H1 (cell line): ENCODE measurements around the gene ARMC9. TPM values are rescaled to one million over a fixed set of nuclear protein-coding genes. Genes with fewer than 3 reads are reported as not detected.
A peak's percentile ranks its signal among the peaks of the same experiment; 100 is the strongest.

Source experiments
- CTCF ChIA-PET: fragments of 300-600 bp; sonication (Branson Sonifier 250); formaldehyde crosslinking; loops from one replicate; lab custom pipeline; 2021; ENCODE audit not compliant: partially characterized antibody; lab: Charles Lee
- POLR2A ChIA-PET: fragments of 300-600 bp; sonication (Branson Sonifier 250); formaldehyde crosslinking; loops from one replicate; lab custom pipeline; 2021; ENCODE audit warnings: inconsistent platforms; ENCODE audit not compliant: partially characterized antibody; lab: Charles Lee
- DNase-seq, 2 experiments: peaks; one replicate each; pipeline versions ENCODE4 v3.0.0 to v3.0.0-alpha.2; 2010 to 2022; ENCODE audit warnings: low spot score in 2 of 2, low read depth in 1 of 2, mixed read lengths in 1 of 2
- FAIRE-seq: peaks from 2 replicates; lab custom pipeline; 2011; peaks lifted over from hg19 to GRCh38; lab: Jason Lieb, UNC
- H2AFZ ChIP-seq: 2 replicates; pipeline ENCODE4 v1.8.1; 2012; ENCODE audit warnings: low read length, inconsistent platforms
- H2AK5ac ChIP-seq: 2 replicates; pipeline ENCODE4 v1.6.1; 2013; ENCODE audit warnings: low read depth, low read length
- H2BK120ac ChIP-seq: replicated peaks from 2 replicates; pipeline ENCODE3; 2013; ENCODE audit warnings: low read depth, low read length, inconsistent platforms
- H2BK12ac ChIP-seq: 2 replicates; pipeline ENCODE4 v1.6.1; 2013; ENCODE audit warnings: low read depth, low read length
- H2BK15ac ChIP-seq: 2 replicates; pipeline ENCODE4 v1.6.1; 2013; ENCODE audit warnings: low read length
- H2BK20ac ChIP-seq: 2 replicates; pipeline ENCODE4 v1.6.1; 2013; ENCODE audit warnings: low read length
- H2BK5ac ChIP-seq: 2 replicates; pipeline ENCODE4 v1.6.1; 2013; ENCODE audit warnings: low read depth, low read length
- H3K14ac ChIP-seq: 2 replicates; pipeline ENCODE4 v1.6.1; 2013; ENCODE audit warnings: inconsistent platforms; ENCODE audit not compliant: insufficient read length
- H3K18ac ChIP-seq: 2 replicates; pipeline ENCODE4 v1.6.1; 2013; ENCODE audit warnings: low read length; ENCODE audit errors: extremely low read depth
- H3K23ac ChIP-seq: 2 replicates; pipeline ENCODE4 v1.6.1; 2013; ENCODE audit warnings: inconsistent platforms; ENCODE audit not compliant: insufficient read length
- H3K23me2 ChIP-seq: 2 replicates; pipeline ENCODE4 v1.6.1; 2013; ENCODE audit warnings: low read depth, low read length
- H3K27ac ChIP-seq: 2 replicates; pipeline ENCODE4 v1.6.1; 2011; ENCODE audit warnings: low read depth, low read length, inconsistent platforms
- H3K27me3 ChIP-seq, 4 experiments: replicated peaks in 1 of 4; 1 replicate in 1 of 4; 2 replicates in 3 of 4; pipeline versions ENCODE4 v1.6.1 to v1.8.1; 2011 to 2013; ENCODE audit warnings: low read length in 3 of 4, mild to moderate bottlenecking in 3 of 4, inconsistent platforms in 2 of 4, mixed read lengths in 2 of 4, moderate library complexity in 1 of 4; ENCODE audit not compliant: control insufficient read depth in 3 of 4, insufficient read depth in 3 of 4; ENCODE audit errors: extremely low read depth in 1 of 4
- H3K36me3 ChIP-seq, 4 experiments: 2 replicates each; pipeline versions ENCODE4 v1.6.1 to v1.8.1; 2011 to 2013; ENCODE audit warnings: mild to moderate bottlenecking in 4 of 4, low read length in 3 of 4, moderate library complexity in 2 of 4, control low read depth in 1 of 4, inconsistent platforms in 1 of 4; ENCODE audit not compliant: insufficient read depth in 4 of 4, control insufficient read depth in 2 of 4
- H3K4ac ChIP-seq: replicated peaks from 2 replicates; pipeline ENCODE3; 2013; ENCODE audit warnings: low read length, low read depth, mixed read lengths, inconsistent platforms; ENCODE audit not compliant: insufficient read length
- H3K4me1 ChIP-seq, 4 experiments: replicated peaks in 1 of 4; 1 replicate in 1 of 4; 2 replicates in 3 of 4; pipeline versions ENCODE4 v1.6.1 to v1.8.1; 2011 to 2013; ENCODE audit warnings: low read length in 3 of 4, inconsistent platforms in 2 of 4, mixed read lengths in 1 of 4; ENCODE audit not compliant: insufficient read depth in 4 of 4, control insufficient read depth in 3 of 4
- H3K4me2 ChIP-seq, 2 experiments: 2 replicates each; pipeline versions ENCODE4 v1.6.1 to v1.8.1; 2011 to 2013; ENCODE audit warnings: low read depth in 2 of 2, low read length in 2 of 2, control low read depth in 1 of 2, inconsistent platforms in 1 of 2, mild to moderate bottlenecking in 1 of 2; ENCODE audit not compliant: insufficient read depth in 1 of 2
- H3K4me3 ChIP-seq, 4 experiments: fragments of 200-600, 300-600 bp in 1 of 4; sonication (generic), shearing (Covaris generic), sonication (Bioruptor Twin) in 1 of 4; 2 replicates each; pipeline versions ENCODE4 v1.5.1 to v1.8.1; 2011 to 2016; ENCODE audit warnings: low read length in 4 of 4, low read depth in 3 of 4, control low read depth in 2 of 4, inconsistent platforms in 2 of 4, mild to moderate bottlenecking in 2 of 4, mixed read lengths in 1 of 4, moderate library complexity in 1 of 4; ENCODE audit not compliant: insufficient read depth in 2 of 4; ENCODE audit errors: extremely low read depth in 1 of 4
- H3K56ac ChIP-seq: replicated peaks from 2 replicates; pipeline ENCODE3; 2013; ENCODE audit warnings: low read depth, mild to moderate bottlenecking, mixed read lengths, low read length, inconsistent platforms; ENCODE audit not compliant: insufficient read length
- H3K79me1 ChIP-seq: 2 replicates; pipeline ENCODE4 v1.6.1; 2013; ENCODE audit warnings: low read depth, low read length, control low read depth
- H3K79me2 ChIP-seq, 2 experiments: 2 replicates each; pipeline versions ENCODE4 v1.6.1 to v1.8.1; 2012 to 2013; ENCODE audit warnings: low read length in 2 of 2, mild to moderate bottlenecking in 2 of 2, inconsistent platforms in 1 of 2; ENCODE audit not compliant: insufficient read depth in 2 of 2, control insufficient read depth in 1 of 2
- H3K9ac ChIP-seq, 4 experiments: replicated peaks in 1 of 4; 1 replicate in 1 of 4; 2 replicates in 3 of 4; pipeline versions ENCODE4 v1.6.1 to v1.8.1; 2011 to 2013; ENCODE audit warnings: low read depth in 3 of 4, low read length in 3 of 4, control low read depth in 2 of 4, mild to moderate bottlenecking in 2 of 4, moderate library complexity in 2 of 4, inconsistent platforms in 1 of 4; ENCODE audit errors: extremely low read depth in 1 of 4
- H3K9me3 ChIP-seq, 2 experiments: 2 replicates each; pipeline versions ENCODE4 v1.6.1 to v1.8.1; 2012 to 2013; ENCODE audit warnings: mild to moderate bottlenecking in 2 of 2, moderate library complexity in 2 of 2, control low read depth in 1 of 2, inconsistent platforms in 1 of 2, low read depth in 1 of 2, low read length in 1 of 2, mixed read lengths in 1 of 2; ENCODE audit not compliant: insufficient read depth in 2 of 2
- H4K20me1 ChIP-seq, 2 experiments: replicated peaks in 1 of 2; 2 replicates each; pipeline versions ENCODE3 to v1.8.1; 2011 to 2013; ENCODE audit warnings: inconsistent platforms in 2 of 2, low read length in 2 of 2, mild to moderate bottlenecking in 1 of 2; ENCODE audit not compliant: insufficient read depth in 2 of 2, control insufficient read depth in 1 of 2
- H4K5ac ChIP-seq: 2 replicates; pipeline ENCODE4 v1.6.1; 2013; ENCODE audit warnings: low read length, low read depth, mixed read lengths, inconsistent platforms; ENCODE audit not compliant: insufficient read length
- H4K8ac ChIP-seq: 2 replicates; pipeline ENCODE4 v1.8.0; 2013; ENCODE audit warnings: mild to moderate bottlenecking, moderate library complexity, low read length, inconsistent platforms; ENCODE audit not compliant: insufficient read depth; ENCODE audit errors: extremely low read depth
- H4K91ac ChIP-seq: replicated peaks from 2 replicates; pipeline ENCODE3; 2013; ENCODE audit warnings: low read length, mixed read lengths, inconsistent platforms; ENCODE audit not compliant: insufficient read length
- BACH1 ChIP-seq: IDR thresholded peaks from 2 replicates; pipeline ENCODE4 v1.6.1; 2012; ENCODE audit warnings: low read length, improper control_type of control experiment
- BCL11A ChIP-seq, 2 experiments: IDR thresholded peaks; one replicate each; pipeline ENCODE4 v1.6.1; 2011; ENCODE audit warnings: low read depth in 2 of 2, low read length in 2 of 2, mild to moderate bottlenecking in 2 of 2
- POLR2AphosphoS5 ChIP-seq: IDR thresholded peaks from 2 replicates; pipeline ENCODE4 v1.6.1; 2011; ENCODE audit warnings: low read depth, low read length
- RFX5 ChIP-seq: IDR thresholded peaks from 2 replicates; pipeline ENCODE4 v1.6.1; 2011; ENCODE audit warnings: low read depth, low read length, improper control_type of control experiment, borderline replicate concordance
- SP2 ChIP-seq: IDR thresholded peaks from 2 replicates; pipeline ENCODE4 v1.6.1; 2012; ENCODE audit warnings: mild to moderate bottlenecking, low read length, inconsistent platforms
- WGBS, 2 experiments: shearing (Covaris generic) in 1 of 2; methylation state at CpG; one replicate each; pipeline versions ENCODE4 v1.1.6 to v1.1.7; 2013 to 2015; ENCODE audit warnings: low lambda C conversion rate in 2 of 2, mixed read lengths in 2 of 2, inconsistent platforms in 1 of 2, low coverage in 1 of 2, missing lambda C conversion rate in 1 of 2; ENCODE audit not compliant: insufficient replicate concordance in 2 of 2, insufficient coverage in 1 of 2, insufficient read length in 1 of 2; ENCODE audit errors: extremely low coverage in 1 of 2, missing lambda C conversion rate in 1 of 2; 5-methylcytosine and 5-hydroxymethylcytosine counted together
- polyA plus RNA-seq, 7 experiments: library from polyadenylated mRNA; depleted of rRNA in 3 of 7; stranded (reverse) in 5 of 7; unstranded in 2 of 7; fragments of >200 nt in 5 of 7; fragments of 200-250 nt in 2 of 7; gene quantifications; 1 replicate in 5 of 7; 2 replicates in 1 of 7; 4 replicates in 1 of 7; pipeline versions ENCODE4 v1.2.1 to v1.2.3, GENCODE V29; 2011 to 2013; ENCODE audit warnings: missing spikeins in 2 of 7, mixed read lengths in 2 of 7
- total RNA-seq: library from RNA; stranded (reverse); fragmentation: NEBNext Ultra II Directional; extraction: Animal tissue kit (Norgen Biotek cat#: 25700); gene quantifications from 2 replicates; pipeline ENCODE4 v1.2.1, GENCODE V29; 2021
- TF ChIP-seq, protein P1 (sequence below): IDR thresholded peaks from 2 replicates; pipeline ENCODE4 v1.6.1; 2011; ENCODE audit warnings: low read length, improper control_type of control experiment
- TF ChIP-seq, protein P2 (sequence below): IDR thresholded peaks from 2 replicates; pipeline ENCODE4 v1.6.1; 2012; ENCODE audit warnings: inconsistent platforms

Gene ARMC9
- total and polyA plus RNA-seq, 2 of the 8 experiments (the other 6 are each of a cell fraction or from before 2014, with no cell fraction given): 23.2 to 36.1 TPM

DNA sequence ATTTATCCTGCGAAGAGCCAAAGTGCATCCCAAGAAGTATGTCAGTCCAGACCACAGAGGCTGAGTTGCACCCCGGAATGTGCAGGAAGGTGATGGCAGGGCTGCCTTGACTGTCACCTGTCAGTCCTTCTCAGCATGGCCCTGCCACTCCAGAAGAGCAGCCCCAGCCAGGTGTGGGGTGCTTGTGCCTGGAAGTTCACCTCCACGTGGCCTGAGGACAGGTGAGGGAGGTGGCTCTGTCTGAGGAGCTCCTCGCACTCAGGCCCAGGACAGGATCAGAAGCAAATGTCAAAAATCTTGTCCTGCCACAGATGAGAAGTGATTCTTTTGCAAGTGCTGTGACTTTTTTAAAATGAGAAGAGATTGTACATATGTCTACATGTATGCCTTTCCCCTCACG, 165.6 kb downstream of the ARMC9 start:
- WGBS, 2 experiments: 83% methylated on average over 5 of the region's 5 CpGs; no CpG with 5 or more reads in 1 of the 2 experiments
- FAIRE-seq: no peak

More for the DNA sequence above, 165.6 kb downstream of the ARMC9 start:
- Histone ChIP-seq H3K18ac (no peak overlapping the region), H3K27ac (no peak overlapping the region), H2BK120ac (peak overlapping the region; percentile 47), H4K5ac (no peak overlapping the region)
- no peak for TF ChIP-seq SP2
- TF ChIP-seq, protein P1, sequence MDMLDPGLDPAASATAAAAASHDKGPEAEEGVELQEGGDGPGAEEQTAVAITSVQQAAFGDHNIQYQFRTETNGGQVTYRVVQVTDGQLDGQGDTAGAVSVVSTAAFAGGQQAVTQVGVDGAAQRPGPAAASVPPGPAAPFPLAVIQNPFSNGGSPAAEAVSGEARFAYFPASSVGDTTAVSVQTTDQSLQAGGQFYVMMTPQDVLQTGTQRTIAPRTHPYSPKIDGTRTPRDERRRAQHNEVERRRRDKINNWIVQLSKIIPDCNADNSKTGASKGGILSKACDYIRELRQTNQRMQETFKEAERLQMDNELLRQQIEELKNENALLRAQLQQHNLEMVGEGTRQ: no peak
- TF ChIP-seq BCL11A (IDR thresholded peaks at IDR 0.05; ENCODE audit: low read depth in 2 of 2, low read length in 2 of 2): no peak
- no peak for TF ChIP-seq POLR2AphosphoS5
- TF ChIP-seq RFX5: no peak
- TF ChIP-seq, protein P2, sequence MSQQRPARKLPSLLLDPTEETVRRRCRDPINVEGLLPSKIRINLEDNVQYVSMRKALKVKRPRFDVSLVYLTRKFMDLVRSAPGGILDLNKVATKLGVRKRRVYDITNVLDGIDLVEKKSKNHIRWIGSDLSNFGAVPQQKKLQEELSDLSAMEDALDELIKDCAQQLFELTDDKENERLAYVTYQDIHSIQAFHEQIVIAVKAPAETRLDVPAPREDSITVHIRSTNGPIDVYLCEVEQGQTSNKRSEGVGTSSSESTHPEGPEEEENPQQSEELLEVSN: no peak
- no peak for TF ChIP-seq BACH1
- TF ChIP-seq, all 59 proteins: peak for 0
- H3K79me2 ChIP-seq: no peaks in the 10 kb centered on the region
- no peak overlapping the region for H2AK5ac ChIP-seq
- H3K27me3 ChIP-seq: no peaks in the 10 kb centered on the region
- H4K20me1 ChIP-seq: no peaks in the 10 kb centered on the region
- H2BK15ac ChIP-seq: no peak overlapping the region
- no peak overlapping the region; the same call in 1 of the 2 replicates for H4K8ac ChIP-seq
- H3K23me2 ChIP-seq: no peaks in the 10 kb centered on the region
- H3K36me3 ChIP-seq: no peaks in the 10 kb centered on the region
- ChIA-PET CTCF (interaction anchor here (0.6 to 26.8 kb wide), 6 partner anchors 8 to 321 kb away, joined by 3 to 617 read pairs (median 4); partner anchors contain the start of gene B3GNT7), POLR2A (interaction anchor here (0.8 to 1.7 kb wide), 4 partner anchors 9 to 94 kb away, joined by 3 to 6 read pairs (median 3); no protein-coding TSS in a partner anchor)
- no peak overlapping the region for H3K23ac ChIP-seq
- no peak overlapping the region for H3K4me2 ChIP-seq
- H3K79me1 ChIP-seq: no peaks in the 10 kb centered on the region
- no peak overlapping the region for H3K14ac ChIP-seq
- peaks cover 2 to 18% (median 4%) of the 10 kb centered on the region in 4 experiments; a peak in 6 of 7 replicates for H3K4me1 ChIP-seq
- no peak overlapping the region for H2BK5ac ChIP-seq
- no peak overlapping the region for H3K56ac ChIP-seq
- no peak overlapping the region for H3K9ac ChIP-seq
- no peak overlapping the region for H3K4ac ChIP-seq
- no peak overlapping the region for H3K4me3 ChIP-seq
- H2BK12ac ChIP-seq: no peak overlapping the region
- no peak overlapping the region for H2BK20ac ChIP-seq
- H3K9me3 ChIP-seq: no peaks in the 10 kb centered on the region
- no peak overlapping the region for H2AFZ ChIP-seq
- peak overlapping the region; percentile 14 for H4K91ac ChIP-seq
- no peak for DNase-seq
